K562 (cell line): ENCODE results near the gene ADAP1. TPM values are rescaled to one million over a fixed set of nuclear protein-coding genes. Genes with fewer than 3 reads are reported as not detected.

Experiments
- ARHGAP35 ChIP-seq: fragments of 450-650 bp; IDR thresholded peaks from 2 replicates; pipeline ENCODE4 v1.6.1; 2018; ENCODE audit not compliant: partially characterized antibody
- CAMTA2 ChIP-seq: fragments of 250-450 bp; sonication (Bioruptor Pico); conservative IDR thresholded peaks from 2 replicates; pipeline ENCODE4 v1.5.1; 2022
- CBFA2T3 ChIP-seq: fragments of 450-650 bp; IDR thresholded peaks from 2 replicates; pipeline ENCODE4 v1.6.1; 2017
- E4F1 ChIP-seq: fragments of 250-450 bp; sonication (Bioruptor Pico); IDR thresholded peaks from 2 replicates; pipeline ENCODE4 v1.5.0; 2021; ENCODE audit warnings: mild to moderate bottlenecking, borderline replicate concordance
- GTF3C2 ChIP-seq: IDR thresholded peaks from 3 replicates; pipeline ENCODE4 v1.6.1; 2011; ENCODE audit warnings: borderline replicate concordance, mild to moderate bottlenecking, moderate library complexity; ENCODE audit not compliant: insufficient read length; ENCODE audit errors: extremely low read depth
- HOXB6 ChIP-seq: fragments of 250-450 bp; sonication (Bioruptor Pico); IDR thresholded peaks from 2 replicates; pipeline ENCODE4 v1.5.1; 2022; ENCODE audit warnings: mild to moderate bottlenecking, borderline replicate concordance
- IRF1 ChIP-seq: sonication (generic); formaldehyde crosslinking; IDR thresholded peaks from 2 replicates; pipeline ENCODE4 v1.8.0; 2022; ENCODE audit warnings: missing genetic modification reagents, mild to moderate bottlenecking, borderline replicate concordance
- POLR3A ChIP-seq: IDR thresholded peaks from 2 replicates; pipeline ENCODE4 v1.6.1; 2011; ENCODE audit warnings: borderline replicate concordance, mild to moderate bottlenecking, moderate library complexity; ENCODE audit not compliant: insufficient read length, insufficient read depth; ENCODE audit errors: extremely low read depth
- RERE ChIP-seq: sonication (generic); formaldehyde crosslinking; IDR thresholded peaks from 2 replicates; pipeline ENCODE4 v1.8.0; 2023; ENCODE audit warnings: missing genetic modification reagents, mild to moderate bottlenecking, borderline replicate concordance
- RHOXF2B ChIP-seq: fragments of 250-450 bp; sonication (Bioruptor Pico); conservative IDR thresholded peaks from 2 replicates; pipeline ENCODE4 v1.5.1; 2021
- TAF9B ChIP-seq: fragments of 450-650 bp; IDR thresholded peaks from 2 replicates; pipeline ENCODE4 v1.6.1; 2018; ENCODE audit warnings: mild to moderate bottlenecking; ENCODE audit not compliant: partially characterized antibody
- ZNF76 ChIP-seq: fragments of 250-450 bp; sonication (Bioruptor Pico); IDR thresholded peaks from 2 replicates; pipeline ENCODE4 v1.4.0; 2020; ENCODE audit warnings: mild to moderate bottlenecking, moderate library complexity, borderline replicate concordance
- ZNF780A ChIP-seq: fragments of 250-450 bp; sonication (Bioruptor Pico); IDR thresholded peaks from 2 replicates; pipeline ENCODE4 v1.5.0; 2021; ENCODE audit warnings: mild to moderate bottlenecking
- polyA plus RNA-seq, 8 experiments: library from polyadenylated mRNA; depleted of rRNA in 4 of 8; stranded (reverse) in 5 of 8; unstranded in 3 of 8; fragments of >200 nt; fragmentation: Nextera tagmentation in 2 of 8; fragmentation: Illumina TruSeq in 1 of 8; extraction: Ambion mirVana in 2 of 8; extraction: Trizol in 1 of 8; gene quantifications; 2 replicates each; pipeline versions ENCODE4 v1.2.1 to v1.2.3, GENCODE V29; 2011 to 2014; ENCODE audit warnings: inconsistent platforms in 1 of 8, missing spikeins in 1 of 8
- total RNA-seq, 7 experiments: library from RNA; depleted of rRNA in 6 of 7; stranded (reverse); fragments of >200 nt in 6 of 7; fragmentation: Illumina TruSeq in 2 of 7; extraction: Trizol in 2 of 7; gene quantifications; 2 replicates each; pipeline versions ENCODE4 v1.2.1 to v1.2.3, GENCODE V29; 2011 to 2021; ENCODE audit warnings: low replicate concordance in 1 of 7

Gene ADAP1
- total and polyA plus RNA-seq, 9 of the 15 experiments (the other 6 are each of a cell fraction or from before 2014, with no cell fraction given): 0.27 to 1.4 (median 0.52) TPM; not detected in 3

- TF ChIP-seq RERE: peak; percentile 98
- no peak for TF ChIP-seq RHOXF2B (CRISPR knock-in tag)
- peak; percentile 95; the same call in 1 of the 2 replicates for TF ChIP-seq IRF1
- no peak for TF ChIP-seq ZNF76 (CRISPR knock-in tag)
- no peak for TF ChIP-seq CBFA2T3
- no peak for TF ChIP-seq TAF9B
- TF ChIP-seq ZNF780A (CRISPR knock-in tag): no peak
- no peak for TF ChIP-seq GTF3C2
- TF ChIP-seq CAMTA2 (CRISPR knock-in tag): no peak
- no peak for TF ChIP-seq POLR3A
- no peak for TF ChIP-seq E4F1 (CRISPR knock-in tag)
- TF ChIP-seq ARHGAP35: no peak
- no peak for TF ChIP-seq HOXB6 (CRISPR knock-in tag)
Measured at GRCh38 chr7:873367-874002, 81.0 kb downstream of the ADAP1 start (continued).
